Measurements from ENCODE around the gene R3HDML. TPM values are rescaled to one million over a fixed set of nuclear protein-coding genes. Genes with fewer than 3 reads are reported as not detected.

The R3HDML gene
- total and polyA plus RNA-seq, 10 of the 15 experiments (the other 5 are each of a cell fraction or from before 2014, with no cell fraction given): not detected

DNA sequence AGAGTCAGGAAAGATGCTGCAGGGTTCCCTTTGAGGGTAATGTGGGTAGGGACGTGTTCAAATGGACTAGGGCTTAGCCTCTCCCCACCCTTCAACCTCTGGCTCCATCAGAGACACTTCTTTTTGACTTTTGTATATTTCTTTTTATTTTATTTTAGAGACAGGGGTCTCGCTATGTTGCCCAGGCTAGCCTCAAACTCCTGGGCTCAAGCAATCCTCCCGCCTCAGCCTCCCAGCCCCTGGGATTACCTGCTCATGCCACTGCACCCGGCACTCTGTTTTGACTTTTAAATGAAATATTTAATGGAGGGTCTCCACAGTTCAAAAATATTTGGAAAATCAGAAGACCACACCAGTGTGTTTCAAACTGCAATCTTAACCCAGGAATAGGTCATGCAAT lies 27.2 kb downstream of the R3HDML start:
- no peak for DNase-seq (ENCODE audit: low read depth, low spot score)
- Histone ChIP-seq H3K27me3 (replicated peaks in 1 of 2; ENCODE audit: control insufficient read depth in 2 of 2, insufficient read depth in 2 of 2, low read length in 1 of 2) (no peaks in the 10 kb centered on the region; a peak in 1 of 4 replicates), H4K20me1 (ENCODE audit: control insufficient read depth, insufficient read depth) (no peaks in the 10 kb centered on the region), H3K9me3 (replicated peaks; ENCODE audit: control insufficient read depth, insufficient read depth, low read length) (no peaks in the 10 kb centered on the region), H3K36me3 (ENCODE audit: control insufficient read depth in 2 of 2, insufficient read depth in 2 of 2, low read length in 1 of 2) (no peaks in the 10 kb centered on the region), H3K4me2 (ENCODE audit: control insufficient read depth, insufficient read depth) (no peak overlapping the region), H3K9ac (ENCODE audit: control insufficient read depth, insufficient read depth, low read length) (no peak overlapping the region), H3K4me1 (ENCODE audit: control insufficient read depth, insufficient read depth, low read length) (no peaks in the 10 kb centered on the region), H3K27ac (ENCODE audit: control insufficient read depth, insufficient read depth) (no peak overlapping the region), H3K4me3 (no peak overlapping the region), H3K79me2 (ENCODE audit: control insufficient read depth, insufficient read depth, low read length) (no peaks in the 10 kb centered on the region), H2AFZ (ENCODE audit: control insufficient read depth, low read depth, low read length) (no peak overlapping the region)
- ATAC-seq: no peak
- 25% methylated on average over 4 of the region's 4 CpGs for WGBS (ENCODE audit: insufficient coverage, insufficient replicate concordance, low lambda C conversion rate, missing lambda C conversion rate)
- in situ Hi-C loops (cut with MboI) (no loop called here), intact Hi-C loops (cut with micrococcal nuclease; ENCODE audit: unreplicated experiment) (no loop called here)
- RAD21 ChIA-PET (ENCODE audit: unreplicated experiment): no interaction called here
- POLR2A ChIA-PET: no interaction called here
- FAIRE-seq: no peak
- TF ChIP-seq ZNF622 (IDR thresholded peaks at IDR 0.05) (no peak), MXI1 (IDR thresholded peaks at IDR 0.05; ENCODE audit: low read depth, low read length) (no peak), KLF5 (IDR thresholded peaks at IDR 0.05; ENCODE audit: partially characterized antibody) (no peak)
- TF ChIP-seq, protein P1, sequence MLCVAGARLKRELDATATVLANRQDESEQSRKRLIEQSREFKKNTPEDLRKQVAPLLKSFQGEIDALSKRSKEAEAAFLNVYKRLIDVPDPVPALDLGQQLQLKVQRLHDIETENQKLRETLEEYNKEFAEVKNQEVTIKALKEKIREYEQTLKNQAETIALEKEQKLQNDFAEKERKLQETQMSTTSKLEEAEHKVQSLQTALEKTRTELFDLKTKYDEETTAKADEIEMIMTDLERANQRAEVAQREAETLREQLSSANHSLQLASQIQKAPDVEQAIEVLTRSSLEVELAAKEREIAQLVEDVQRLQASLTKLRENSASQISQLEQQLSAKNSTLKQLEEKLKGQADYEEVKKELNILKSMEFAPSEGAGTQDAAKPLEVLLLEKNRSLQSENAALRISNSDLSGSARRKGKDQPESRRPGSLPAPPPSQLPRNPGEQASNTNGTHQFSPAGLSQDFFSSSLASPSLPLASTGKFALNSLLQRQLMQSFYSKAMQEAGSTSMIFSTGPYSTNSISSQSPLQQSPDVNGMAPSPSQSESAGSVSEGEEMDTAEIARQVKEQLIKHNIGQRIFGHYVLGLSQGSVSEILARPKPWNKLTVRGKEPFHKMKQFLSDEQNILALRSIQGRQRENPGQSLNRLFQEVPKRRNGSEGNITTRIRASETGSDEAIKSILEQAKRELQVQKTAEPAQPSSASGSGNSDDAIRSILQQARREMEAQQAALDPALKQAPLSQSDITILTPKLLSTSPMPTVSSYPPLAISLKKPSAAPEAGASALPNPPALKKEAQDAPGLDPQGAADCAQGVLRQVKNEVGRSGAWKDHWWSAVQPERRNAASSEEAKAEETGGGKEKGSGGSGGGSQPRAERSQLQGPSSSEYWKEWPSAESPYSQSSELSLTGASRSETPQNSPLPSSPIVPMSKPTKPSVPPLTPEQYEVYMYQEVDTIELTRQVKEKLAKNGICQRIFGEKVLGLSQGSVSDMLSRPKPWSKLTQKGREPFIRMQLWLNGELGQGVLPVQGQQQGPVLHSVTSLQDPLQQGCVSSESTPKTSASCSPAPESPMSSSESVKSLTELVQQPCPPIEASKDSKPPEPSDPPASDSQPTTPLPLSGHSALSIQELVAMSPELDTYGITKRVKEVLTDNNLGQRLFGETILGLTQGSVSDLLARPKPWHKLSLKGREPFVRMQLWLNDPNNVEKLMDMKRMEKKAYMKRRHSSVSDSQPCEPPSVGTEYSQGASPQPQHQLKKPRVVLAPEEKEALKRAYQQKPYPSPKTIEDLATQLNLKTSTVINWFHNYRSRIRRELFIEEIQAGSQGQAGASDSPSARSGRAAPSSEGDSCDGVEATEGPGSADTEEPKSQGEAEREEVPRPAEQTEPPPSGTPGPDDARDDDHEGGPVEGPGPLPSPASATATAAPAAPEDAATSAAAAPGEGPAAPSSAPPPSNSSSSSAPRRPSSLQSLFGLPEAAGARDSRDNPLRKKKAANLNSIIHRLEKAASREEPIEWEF (IDR thresholded peaks at IDR 0.05; ENCODE audit: insufficient replicate concordance, low read depth, low read length): no peak
- no TSS peak for BruUV-seq (replicated peaks)
- CTCF ChIA-PET: no interaction called here
- SMC1A ChIA-PET (ENCODE audit: uncharacterized antibody, unreplicated experiment): no interaction called here
